Stimulated activated CD4-positive, alpha-beta T cell treated with anti-CD3 and anti-CD28 coated beads, Interleukin-12 subunit alpha, Interleukin-12 subunit beta, amount 100 ng/mL, for 24 hours (primary cell): ENCODE data around the gene ZNF74.
"Not testable (repeated sequence)": the region's sequence is repeated elsewhere in the genome, so short reads cannot be mapped to it uniquely, and the experiment has no call there.

Source experiments
- DNase-seq, 2 experiments: peaks; one replicate each; pipeline ENCODE4 v3.0.0-alpha.2; 2020; ENCODE audit warnings: low read depth in 2 of 2

The ZNF74 gene

GRCh38 chr22:20446383-20446970, 52.5 kb downstream of the ZNF74 start:
- no peak for DNase-seq

- DNase-seq: no peak
Observed at GRCh38 chr22:20448630-20449029, 54.7 kb downstream of the ZNF74 start.

DNA sequence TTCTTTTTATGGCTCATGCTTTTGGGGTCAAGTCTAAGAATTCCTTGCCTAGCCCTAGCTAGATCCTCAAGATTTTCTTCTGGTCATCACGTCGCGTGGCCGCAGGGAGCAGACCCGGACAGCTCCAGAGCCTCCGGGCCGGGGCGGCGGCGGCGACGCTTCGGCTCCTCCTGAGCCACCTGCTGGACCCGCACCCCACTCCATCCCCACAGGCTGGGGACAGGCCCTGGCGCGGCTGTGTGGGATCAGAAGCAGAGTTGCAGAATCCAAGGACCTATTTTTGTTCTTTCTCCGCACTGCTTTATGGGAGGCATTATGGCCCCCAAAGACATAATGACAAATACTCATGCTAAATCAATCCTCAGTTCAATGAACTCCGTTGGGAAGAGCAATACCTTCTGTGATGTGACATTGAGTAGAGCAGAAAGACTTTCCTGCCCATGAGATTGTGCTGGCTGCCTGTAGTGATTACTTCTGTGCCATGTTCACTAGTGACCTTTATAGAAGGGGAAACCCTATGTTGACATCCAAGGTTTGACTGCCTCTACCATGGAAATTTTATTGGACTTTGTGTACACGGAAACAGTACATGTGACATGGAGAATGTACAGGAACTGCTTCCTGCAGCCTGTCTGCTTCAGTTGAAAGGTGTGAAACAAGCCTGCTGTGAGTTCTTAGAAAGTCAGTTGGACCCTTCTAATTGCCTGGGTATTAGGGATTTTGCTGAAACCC, 56.0 kb downstream of the ZNF74 start:
- no peak for DNase-seq

GRCh38 chr22:20450551-20450906, 56.6 kb downstream of the ZNF74 start:
- DNase-seq: no peak

GRCh38 chr22:20451129-20451778, 57.3 kb downstream of the ZNF74 start:
- not testable (repeated sequence) for DNase-seq

DNA sequence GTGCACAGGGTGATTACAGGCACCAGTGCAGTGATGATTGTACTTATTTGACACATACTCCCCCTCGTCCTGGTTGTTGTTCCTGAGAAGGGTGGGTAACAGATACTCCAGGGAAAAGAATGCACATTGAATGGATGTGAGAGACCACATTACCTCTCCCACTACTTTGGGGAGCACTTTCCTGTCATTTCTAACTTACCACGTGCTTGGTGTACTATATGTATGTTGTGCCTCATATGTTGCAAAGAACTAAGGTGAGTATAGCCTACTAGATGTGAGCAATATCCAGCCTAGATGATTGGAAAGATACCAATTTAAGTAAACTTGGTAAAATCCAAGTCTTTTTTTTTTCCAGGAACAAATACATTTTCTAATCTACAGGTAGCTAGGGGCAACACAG, 58.0 kb downstream of the ZNF74 start:
- DNase-seq: no peak

- no peak for DNase-seq
Observed at GRCh38 chr22:20453222-20453621, 59.3 kb downstream of the ZNF74 start.

- DNase-seq: no peak
Observed at GRCh38 chr22:20455709-20456063, 61.7 kb downstream of the ZNF74 start.

DNA sequence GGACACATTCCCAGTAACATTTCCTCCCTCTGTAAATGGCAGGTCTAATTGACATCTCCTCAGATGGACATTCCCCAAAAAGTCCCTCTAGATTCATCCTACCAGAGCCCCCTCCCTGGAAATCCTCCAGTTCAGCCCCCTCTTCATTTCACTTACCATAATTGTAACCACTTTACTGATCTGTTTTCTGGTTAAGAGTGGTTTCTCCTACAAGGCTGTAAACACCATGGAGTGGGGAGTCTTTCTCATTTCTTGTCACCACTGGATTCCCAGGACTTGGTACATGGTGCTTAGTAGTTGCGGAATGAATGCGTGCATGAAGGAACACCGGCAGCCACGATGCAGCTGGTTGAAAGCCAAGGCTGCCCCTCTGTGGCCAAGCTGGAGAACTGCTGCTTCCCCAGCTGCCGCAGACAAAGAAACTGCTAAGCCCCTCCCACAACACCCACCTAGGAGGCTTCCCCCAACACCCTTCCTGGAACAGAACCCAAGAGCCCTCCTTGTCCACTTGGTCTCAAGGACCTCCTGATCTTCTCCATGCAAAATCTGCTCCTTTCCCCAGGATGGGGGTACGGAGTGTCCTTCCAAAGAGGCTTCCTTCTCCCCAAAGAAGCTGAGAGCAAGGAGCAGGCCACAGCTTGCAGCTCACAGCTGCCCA, 62.2 kb downstream of the ZNF74 start:
- DNase-seq: peak; percentile 52 to 63

GRCh38 chr22:20456722-20457076, 62.7 kb downstream of the ZNF74 start:
- DNase-seq: no peak

GRCh38 chr22:20457506-20458240, 63.7 kb downstream of the ZNF74 start:
- DNase-seq: no peak
